ENCODE measurements around the gene KRT7. TPM values are rescaled to one million over a fixed set of nuclear protein-coding genes. Genes with fewer than 3 reads are reported as not detected.
"Not testable (repeated sequence)": the region's sequence is repeated elsewhere in the genome, so short reads cannot be mapped to it uniquely, and the experiment has no call there.

KRT7 gene
- total RNA-seq, 3 donors from 2014 or later, result 1.2 to 2.1 (median 1.5) TPM

- ATAC-seq, result no peak
- H3K27me3 Mint-ChIP-seq (ENCODE audit: low read depth), result peaks cover 3% of the 10 kb centered on the region
- no peaks in the 10 kb centered on the region for H3K36me3 Mint-ChIP-seq (ENCODE audit: insufficient read depth)
- no peak overlapping the region for H3K4me3 Mint-ChIP-seq
- no peaks in the 10 kb centered on the region for H3K9me3 Mint-ChIP-seq
- DNase-seq, result no peak
- H3K4me1 Mint-ChIP-seq (ENCODE audit: low read depth), result peaks cover 5% of the 10 kb centered on the region
Measured at GRCh38 chr12:52285172-52285745, 52.2 kb downstream of the KRT7 start.

GRCh38 chr12:52285851-52286530 lies 52.9 kb downstream of the KRT7 start:
- Mint-ChIP-seq H3K4me3 (no peak overlapping the region), H3K27me3 (ENCODE audit: low read depth) (peaks cover 3% of the 10 kb centered on the region), H3K36me3 (ENCODE audit: insufficient read depth) (no peaks in the 10 kb centered on the region), H3K9me3 (no peaks in the 10 kb centered on the region), H3K4me1 (ENCODE audit: low read depth) (peaks cover 5% of the 10 kb centered on the region)
- ATAC-seq, result no peak
- no peak for DNase-seq

GRCh38 chr12:52286857-52287785 lies 54.1 kb downstream of the KRT7 start:
- H3K4me1 Mint-ChIP-seq (ENCODE audit: low read depth); ATAC-seq; H3K9me3 Mint-ChIP-seq; H3K27me3 Mint-ChIP-seq (ENCODE audit: low read depth); H3K36me3 Mint-ChIP-seq (ENCODE audit: insufficient read depth); DNase-seq; H3K4me3 Mint-ChIP-seq: not testable (repeated sequence)

GRCh38 chr12:52287816-52288805 lies 55.1 kb downstream of the KRT7 start:
- H3K4me1 Mint-ChIP-seq (ENCODE audit: low read depth); DNase-seq; H3K36me3 Mint-ChIP-seq (ENCODE audit: insufficient read depth); ATAC-seq; H3K4me3 Mint-ChIP-seq; H3K9me3 Mint-ChIP-seq; H3K27me3 Mint-ChIP-seq (ENCODE audit: low read depth): not testable (repeated sequence)

GRCh38 chr12:52290483-52291134 lies 57.6 kb downstream of the KRT7 start:
- not testable (repeated sequence) for DNase-seq; H3K36me3 Mint-ChIP-seq (ENCODE audit: insufficient read depth); H3K4me3 Mint-ChIP-seq; H3K4me1 Mint-ChIP-seq (ENCODE audit: low read depth); H3K27me3 Mint-ChIP-seq (ENCODE audit: low read depth); ATAC-seq; H3K9me3 Mint-ChIP-seq

- ATAC-seq, result no peak
- Mint-ChIP-seq H3K4me1 (ENCODE audit: low read depth) (peaks cover 5% of the 10 kb centered on the region), H3K27me3 (ENCODE audit: low read depth) (peaks cover 12% of the 10 kb centered on the region), H3K4me3 (no peak within 1 kb of the TSS), H3K36me3 (ENCODE audit: insufficient read depth) (no peaks in the 10 kb centered on the region), H3K9me3 (no peaks in the 10 kb centered on the region)
- no peak for DNase-seq
Measured at GRCh38 chr12:52291267-52291935, 58.4 kb downstream of the KRT7 start, which contains the start of gene KRT81. Gene KRT81, minus strand, starts transcription at chr12:52291534. Its CDS starts 69 bp downstream, at chr12:52291465.

- no peaks in the 10 kb centered on the region for H3K4me1 Mint-ChIP-seq (ENCODE audit: low read depth)
- peaks cover 19% of the 10 kb centered on the region for H3K27me3 Mint-ChIP-seq (ENCODE audit: low read depth)
- no peak for DNase-seq
- ATAC-seq, result no peak
- no peaks in the 10 kb centered on the region for H3K36me3 Mint-ChIP-seq (ENCODE audit: insufficient read depth)
- no peak overlapping the region for H3K4me3 Mint-ChIP-seq
- no peaks in the 10 kb centered on the region for H3K9me3 Mint-ChIP-seq
Measured at GRCh38 chr12:52293926-52294325, 60.9 kb downstream of the KRT7 start.

- H3K9me3 Mint-ChIP-seq, result no peaks in the 10 kb centered on the region
- H3K36me3 Mint-ChIP-seq (ENCODE audit: insufficient read depth), result no peaks in the 10 kb centered on the region
- no peak for DNase-seq
- H3K27me3 Mint-ChIP-seq (ENCODE audit: low read depth), result peaks cover 21% of the 10 kb centered on the region
- ATAC-seq, result no peak
- H3K4me3 Mint-ChIP-seq, result no peak overlapping the region
- H3K4me1 Mint-ChIP-seq (ENCODE audit: low read depth), result no peaks in the 10 kb centered on the region
Measured at GRCh38 chr12:52294803-52295202, 61.8 kb downstream of the KRT7 start.

- DNase-seq (no peak), ATAC-seq (no peak)
- H3K4me3 Mint-ChIP-seq, result no peak overlapping the region
- H3K27me3 Mint-ChIP-seq (ENCODE audit: low read depth), result peaks cover 21% of the 10 kb centered on the region
- no peaks in the 10 kb centered on the region for H3K4me1 Mint-ChIP-seq (ENCODE audit: low read depth)
- no peaks in the 10 kb centered on the region for H3K9me3 Mint-ChIP-seq
- no peaks in the 10 kb centered on the region for H3K36me3 Mint-ChIP-seq (ENCODE audit: insufficient read depth)
Measured at GRCh38 chr12:52295663-52296062, 62.6 kb downstream of the KRT7 start.

- DNase-seq, result no peak
- Mint-ChIP-seq H3K36me3 (ENCODE audit: insufficient read depth) (no peaks in the 10 kb centered on the region), H3K27me3 (ENCODE audit: low read depth) (peaks cover 18% of the 10 kb centered on the region), H3K4me3 (no peak overlapping the region), H3K4me1 (ENCODE audit: low read depth) (no peaks in the 10 kb centered on the region), H3K9me3 (no peaks in the 10 kb centered on the region)
- ATAC-seq, result no peak
Measured at GRCh38 chr12:52296572-52297215, 63.7 kb downstream of the KRT7 start.
